K562 (cell line): ENCODE data around the gene OR10A3. TPM values are rescaled to one million over a fixed set of nuclear protein-coding genes. Genes with fewer than 3 reads are reported as not detected.

Experiments
- EWSR1 ChIP-seq: fragments of 450-650 bp; IDR thresholded peaks from 2 replicates; pipeline ENCODE4 v1.6.1; 2018; ENCODE audit warnings: borderline replicate concordance, mild to moderate bottlenecking, low read depth, moderate library complexity; ENCODE audit not compliant: partially characterized antibody
- NFE2 ChIP-seq: IDR thresholded peaks from 2 replicates; pipeline ENCODE4 v1.6.1; 2014; ENCODE audit warnings: antibody characterized with exemption, low read depth
- ZNF785 ChIP-seq: fragments of 250-450 bp; sonication (Bioruptor Pico); IDR thresholded peaks from 2 replicates; pipeline ENCODE4 v1.4.0; 2020; ENCODE audit warnings: mild to moderate bottlenecking
- ZZZ3 ChIP-seq: fragments of 450-650 bp; IDR thresholded peaks from 2 replicates; pipeline ENCODE4 v1.6.1; 2016; ENCODE audit warnings: antibody characterized with exemption, mild to moderate bottlenecking, moderate library complexity
- polyA plus RNA-seq, 8 experiments: library from polyadenylated mRNA; depleted of rRNA in 4 of 8; stranded (reverse) in 5 of 8; unstranded in 3 of 8; fragments of >200 nt; fragmentation: Nextera tagmentation in 2 of 8; fragmentation: Illumina TruSeq in 1 of 8; extraction: Ambion mirVana in 2 of 8; extraction: Trizol in 1 of 8; gene quantifications; 2 replicates each; pipeline versions ENCODE4 v1.2.1 to v1.2.3, GENCODE V29; 2011 to 2014; ENCODE audit warnings: inconsistent platforms in 1 of 8, missing spikeins in 1 of 8
- total RNA-seq, 7 experiments: library from RNA; depleted of rRNA in 6 of 7; stranded (reverse); fragments of >200 nt in 6 of 7; fragmentation: Illumina TruSeq in 2 of 7; extraction: Trizol in 2 of 7; gene quantifications; 2 replicates each; pipeline versions ENCODE4 v1.2.1 to v1.2.3, GENCODE V29; 2011 to 2021; ENCODE audit warnings: low replicate concordance in 1 of 7
- TF ChIP-seq, protein P1 (sequence below), 2 experiments: fragments of 450-650 bp; IDR thresholded peaks; 2 replicates each; pipeline ENCODE4 v1.6.1; 2016; ENCODE audit warnings: mild to moderate bottlenecking in 2 of 2, borderline replicate concordance in 1 of 2, low read depth in 1 of 2, moderate library complexity in 1 of 2
- TF ChIP-seq, protein P2 (sequence below): sonication (generic); formaldehyde crosslinking; IDR thresholded peaks from 2 replicates; pipeline ENCODE4 v1.5.0; 2020; ENCODE audit warnings: missing genetic modification reagents
- TF ChIP-seq, protein P3 (sequence below), 2 experiments: fragments of 450-650 bp in 1 of 2; IDR thresholded peaks; 2 replicates each; pipeline ENCODE4 v1.6.1; 2011 to 2017; ENCODE audit warnings: low read depth in 2 of 2, antibody characterized with exemption in 1 of 2, borderline replicate concordance in 1 of 2, low read length in 1 of 2, mild to moderate bottlenecking in 1 of 2, mixed read lengths in 1 of 2; ENCODE audit not compliant: control insufficient read depth in 1 of 2
- TF ChIP-seq, protein P4 (sequence below): fragments of 250-450 bp; sonication (Bioruptor Pico); IDR thresholded peaks from 2 replicates; pipeline ENCODE4 v1.5.0; 2022; ENCODE audit warnings: mild to moderate bottlenecking
- TF ChIP-seq, protein P5 (sequence below), 2 experiments: fragments of 250-450 bp in 1 of 2; fragments of 450-650 bp in 1 of 2; sonication (Bioruptor Pico) in 1 of 2; IDR thresholded peaks; 2 replicates each; pipeline versions ENCODE4 v1.6.1 to v1.8.0; 2016 to 2021; ENCODE audit warnings: mild to moderate bottlenecking in 2 of 2, moderate library complexity in 2 of 2, missing compliant biosample characterization in 1 of 2, missing genetic modification characterization in 1 of 2

The OR10A3 gene
- total and polyA plus RNA-seq, 9 of the 15 experiments (the other 6 are each of a cell fraction or from before 2014, with no cell fraction given), result not detected

DNA sequence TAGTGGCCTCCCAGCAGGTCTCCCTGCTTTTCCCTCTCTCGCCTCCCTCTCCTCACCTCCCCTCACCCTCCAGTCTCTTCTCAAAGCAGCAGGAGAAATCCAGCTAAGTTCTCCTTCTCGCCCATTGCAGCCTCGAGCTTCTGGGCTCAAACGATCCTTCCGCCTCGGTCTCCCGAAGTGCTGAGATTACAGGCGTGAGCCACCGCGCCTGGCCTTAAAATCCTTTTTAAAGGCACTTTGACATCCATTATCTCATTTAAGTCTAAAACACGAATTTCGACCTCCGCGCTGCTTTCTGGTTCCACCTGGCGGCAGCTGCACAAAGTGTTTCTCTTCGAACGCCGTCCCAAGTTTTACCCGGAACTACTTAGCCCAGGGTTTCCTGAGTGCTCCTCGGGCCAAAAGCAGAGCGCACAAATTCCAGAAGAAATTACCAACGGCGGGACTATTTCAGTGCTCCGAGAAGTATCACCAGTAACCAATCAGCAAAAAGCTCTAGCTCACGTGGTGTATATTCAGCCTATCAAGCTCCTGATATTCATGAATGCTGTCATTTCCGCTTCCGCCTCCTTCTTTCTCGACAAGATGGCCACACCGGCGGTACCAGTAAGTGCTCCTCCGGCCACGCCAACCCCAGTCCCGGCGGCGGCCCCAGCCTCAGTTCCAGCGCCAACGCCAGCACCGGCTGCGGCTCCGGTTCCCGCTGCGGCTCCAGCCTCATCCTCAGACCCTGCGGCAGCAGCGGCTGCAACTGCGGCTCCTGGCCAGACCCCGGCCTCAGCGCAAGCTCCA is 45.5 kb upstream of the OR10A3 start, which contains the start of gene EIF3F (continued):
- TF ChIP-seq, protein P1, sequence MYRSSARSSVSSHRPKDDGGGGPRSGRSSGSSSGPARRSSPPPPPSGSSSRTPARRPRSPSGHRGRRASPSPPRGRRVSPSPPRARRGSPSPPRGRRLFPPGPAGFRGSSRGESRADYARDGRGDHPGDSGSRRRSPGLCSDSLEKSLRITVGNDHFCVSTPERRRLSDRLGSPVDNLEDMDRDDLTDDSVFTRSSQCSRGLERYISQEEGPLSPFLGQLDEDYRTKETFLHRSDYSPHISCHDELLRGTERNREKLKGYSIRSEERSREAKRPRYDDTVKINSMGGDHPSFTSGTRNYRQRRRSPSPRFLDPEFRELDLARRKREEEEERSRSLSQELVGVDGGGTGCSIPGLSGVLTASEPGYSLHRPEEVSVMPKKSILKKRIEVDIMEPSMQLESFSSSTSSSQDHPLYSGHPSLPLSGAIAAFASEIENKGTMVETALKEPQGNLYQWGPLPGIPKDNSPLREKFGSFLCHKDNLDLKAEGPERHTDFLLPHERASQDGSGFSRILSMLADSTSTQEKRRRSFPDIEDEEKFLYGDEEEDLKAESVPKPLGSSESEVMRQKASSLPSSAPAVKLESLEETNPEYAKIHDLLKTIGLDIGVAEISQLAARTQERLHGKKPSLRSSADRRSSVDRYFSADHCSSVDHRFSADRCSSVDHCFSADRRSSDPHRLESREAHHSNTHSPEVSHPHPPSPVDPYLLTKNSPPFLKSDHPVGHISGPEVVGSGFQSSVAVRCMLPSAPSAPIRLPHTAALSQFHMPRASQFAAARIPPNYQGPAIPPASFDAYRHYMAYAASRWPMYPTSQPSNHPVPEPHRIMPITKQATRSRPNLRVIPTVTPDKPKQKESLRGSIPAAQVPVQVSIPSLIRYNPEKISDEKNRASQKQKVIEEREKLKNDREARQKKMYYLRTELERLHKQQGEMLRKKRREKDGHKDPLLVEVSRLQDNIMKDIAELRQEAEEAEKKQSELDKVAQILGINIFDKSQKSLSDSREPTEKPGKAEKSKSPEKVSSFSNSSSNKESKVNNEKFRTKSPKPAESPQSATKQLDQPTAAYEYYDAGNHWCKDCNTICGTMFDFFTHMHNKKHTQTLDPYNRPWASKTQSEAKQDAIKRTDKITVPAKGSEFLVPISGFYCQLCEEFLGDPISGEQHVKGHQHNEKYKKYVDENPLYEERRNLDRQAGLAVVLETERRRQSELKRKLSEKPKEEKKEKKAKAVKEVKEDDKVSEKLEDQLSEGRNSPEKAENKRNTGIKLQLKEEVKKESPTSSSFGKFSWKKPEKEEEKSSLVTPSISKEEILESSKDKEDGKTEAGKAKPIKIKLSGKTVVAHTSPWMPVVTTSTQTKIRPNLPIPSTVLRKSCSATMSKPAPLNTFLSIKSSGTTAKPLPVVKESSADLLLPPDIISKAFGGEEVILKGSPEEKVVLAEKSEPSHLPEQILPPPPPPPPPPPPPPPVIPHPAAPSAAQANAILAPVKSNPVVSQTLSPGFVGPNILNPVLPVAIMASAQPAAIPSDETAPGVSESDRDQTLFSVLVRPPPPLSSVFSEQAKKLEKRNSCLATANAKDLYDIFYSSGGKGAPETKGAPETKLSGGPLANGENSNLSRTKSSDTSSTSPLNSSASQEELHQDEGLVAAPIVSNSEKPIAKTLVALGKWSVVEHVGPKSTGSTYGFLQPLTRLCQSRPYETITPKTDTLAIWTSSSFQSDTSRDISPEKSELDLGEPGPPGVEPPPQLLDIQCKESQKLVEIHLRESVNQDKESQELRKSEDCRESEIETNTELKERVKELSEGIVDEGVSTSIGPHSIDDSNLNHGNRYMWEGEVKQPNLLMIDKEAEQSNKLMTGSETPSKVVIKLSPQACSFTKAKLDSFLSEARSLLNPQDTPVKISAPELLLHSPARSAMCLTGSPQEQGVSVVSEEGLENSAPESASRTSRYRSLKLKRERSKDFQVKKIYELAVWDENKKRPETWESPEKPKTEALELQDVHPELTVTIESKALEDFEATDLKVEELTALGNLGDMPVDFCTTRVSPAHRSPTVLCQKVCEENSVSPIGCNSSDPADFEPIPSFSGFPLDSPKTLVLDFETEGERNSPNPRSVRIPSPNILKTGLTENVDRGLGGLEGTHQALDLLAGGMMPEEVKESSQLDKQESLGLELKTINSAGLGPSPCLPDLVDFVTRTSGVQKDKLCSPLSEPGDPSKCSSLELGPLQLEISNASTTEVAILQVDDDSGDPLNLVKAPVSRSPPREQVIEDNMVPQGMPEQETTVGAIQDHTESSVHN (IDR thresholded peaks at IDR 0.05; ENCODE audit: borderline replicate concordance in 1 of 2, low read depth in 1 of 2), result no peak
- TF ChIP-seq NFE2 (0 out of 2 replicates have a peak, but pooled peaks have one; percentile 8), EWSR1 (no peak), ZNF785 (no peak), ZZZ3 (0 out of 2 replicates have a peak, but pooled peaks have one; percentile 50)
- TF ChIP-seq, protein P2, sequence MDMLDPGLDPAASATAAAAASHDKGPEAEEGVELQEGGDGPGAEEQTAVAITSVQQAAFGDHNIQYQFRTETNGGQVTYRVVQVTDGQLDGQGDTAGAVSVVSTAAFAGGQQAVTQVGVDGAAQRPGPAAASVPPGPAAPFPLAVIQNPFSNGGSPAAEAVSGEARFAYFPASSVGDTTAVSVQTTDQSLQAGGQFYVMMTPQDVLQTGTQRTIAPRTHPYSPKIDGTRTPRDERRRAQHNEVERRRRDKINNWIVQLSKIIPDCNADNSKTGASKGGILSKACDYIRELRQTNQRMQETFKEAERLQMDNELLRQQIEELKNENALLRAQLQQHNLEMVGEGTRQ (CRISPR knock-in tag), result peak; percentile 97
- TF ChIP-seq, protein P3, sequence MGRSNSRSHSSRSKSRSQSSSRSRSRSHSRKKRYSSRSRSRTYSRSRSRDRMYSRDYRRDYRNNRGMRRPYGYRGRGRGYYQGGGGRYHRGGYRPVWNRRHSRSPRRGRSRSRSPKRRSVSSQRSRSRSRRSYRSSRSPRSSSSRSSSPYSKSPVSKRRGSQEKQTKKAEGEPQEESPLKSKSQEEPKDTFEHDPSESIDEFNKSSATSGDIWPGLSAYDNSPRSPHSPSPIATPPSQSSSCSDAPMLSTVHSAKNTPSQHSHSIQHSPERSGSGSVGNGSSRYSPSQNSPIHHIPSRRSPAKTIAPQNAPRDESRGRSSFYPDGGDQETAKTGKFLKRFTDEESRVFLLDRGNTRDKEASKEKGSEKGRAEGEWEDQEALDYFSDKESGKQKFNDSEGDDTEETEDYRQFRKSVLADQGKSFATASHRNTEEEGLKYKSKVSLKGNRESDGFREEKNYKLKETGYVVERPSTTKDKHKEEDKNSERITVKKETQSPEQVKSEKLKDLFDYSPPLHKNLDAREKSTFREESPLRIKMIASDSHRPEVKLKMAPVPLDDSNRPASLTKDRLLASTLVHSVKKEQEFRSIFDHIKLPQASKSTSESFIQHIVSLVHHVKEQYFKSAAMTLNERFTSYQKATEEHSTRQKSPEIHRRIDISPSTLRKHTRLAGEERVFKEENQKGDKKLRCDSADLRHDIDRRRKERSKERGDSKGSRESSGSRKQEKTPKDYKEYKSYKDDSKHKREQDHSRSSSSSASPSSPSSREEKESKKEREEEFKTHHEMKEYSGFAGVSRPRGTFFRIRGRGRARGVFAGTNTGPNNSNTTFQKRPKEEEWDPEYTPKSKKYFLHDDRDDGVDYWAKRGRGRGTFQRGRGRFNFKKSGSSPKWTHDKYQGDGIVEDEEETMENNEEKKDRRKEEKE (IDR thresholded peaks at IDR 0.05; ENCODE audit: borderline replicate concordance in 1 of 2, control insufficient read depth in 1 of 2, low read depth in 2 of 2, low read length in 1 of 2), result peak in 1 of 2 experiments; percentile 77; a peak in 1 of 4 replicates
- TF ChIP-seq, protein P4, sequence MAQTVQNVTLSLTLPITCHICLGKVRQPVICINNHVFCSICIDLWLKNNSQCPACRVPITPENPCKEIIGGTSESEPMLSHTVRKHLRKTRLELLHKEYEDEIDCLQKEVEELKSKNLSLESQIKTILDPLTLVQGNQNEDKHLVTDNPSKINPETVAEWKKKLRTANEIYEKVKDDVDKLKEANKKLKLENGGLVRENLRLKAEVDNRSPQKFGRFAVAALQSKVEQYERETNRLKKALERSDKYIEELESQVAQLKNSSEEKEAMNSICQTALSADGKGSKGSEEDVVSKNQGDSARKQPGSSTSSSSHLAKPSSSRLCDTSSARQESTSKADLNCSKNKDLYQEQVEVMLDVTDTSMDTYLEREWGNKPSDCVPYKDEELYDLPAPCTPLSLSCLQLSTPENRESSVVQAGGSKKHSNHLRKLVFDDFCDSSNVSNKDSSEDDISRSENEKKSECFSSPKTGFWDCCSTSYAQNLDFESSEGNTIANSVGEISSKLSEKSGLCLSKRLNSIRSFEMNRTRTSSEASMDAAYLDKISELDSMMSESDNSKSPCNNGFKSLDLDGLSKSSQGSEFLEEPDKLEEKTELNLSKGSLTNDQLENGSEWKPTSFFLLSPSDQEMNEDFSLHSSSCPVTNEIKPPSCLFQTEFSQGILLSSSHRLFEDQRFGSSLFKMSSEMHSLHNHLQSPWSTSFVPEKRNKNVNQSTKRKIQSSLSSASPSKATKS (CRISPR knock-in tag), result no peak
- TF ChIP-seq, protein P5, sequence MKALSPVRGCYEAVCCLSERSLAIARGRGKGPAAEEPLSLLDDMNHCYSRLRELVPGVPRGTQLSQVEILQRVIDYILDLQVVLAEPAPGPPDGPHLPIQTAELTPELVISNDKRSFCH (CRISPR knock-in tag; IDR thresholded peaks at IDR 0.05), result no peak
- TF ChIP-seq, protein P5 (tag; IDR thresholded peaks at IDR 0.05), result peak; percentile 46; the same call in 1 of the 2 replicates
